Hepatocyte (in vitro differentiated cells): ENCODE data around the gene COL4A2. TPM values are rescaled to one million over a fixed set of nuclear protein-coding genes. Genes with fewer than 3 reads are reported as not detected.
"Not testable (repeated sequence)": the region's sequence is repeated elsewhere in the genome, so short reads cannot be mapped to it uniquely, and the experiment has no call there.

ENCODE experiments used
- DNase-seq: peaks from one replicate; pipeline ENCODE4 v3.0.0-alpha.2; 2016; ENCODE audit warnings: low spot score
- H2AFZ ChIP-seq: fragments of 200-600 bp; sonication (generic); 2 replicates; pipeline ENCODE4 v1.6.0; 2016; ENCODE audit warnings: antibody characterized with exemption, mild to moderate bottlenecking
- H3K27ac ChIP-seq: fragments of 200-600 bp; sonication (generic); 2 replicates; pipeline ENCODE4 v1.5.1; 2016; ENCODE audit warnings: mild to moderate bottlenecking
- H3K27me3 ChIP-seq: fragments of 200-600 bp; sonication (generic); 2 replicates; pipeline ENCODE4 v1.6.1; 2016
- H3K36me3 ChIP-seq: fragments of 200-600 bp; sonication (generic); replicated peaks from 2 replicates; pipeline ENCODE4 v1.5.1; 2016; ENCODE audit warnings: low read depth; ENCODE audit not compliant: insufficient read depth
- H3K4me1 ChIP-seq: fragments of 200-600 bp; sonication (generic); 2 replicates; pipeline ENCODE4 v1.5.1; 2016; ENCODE audit warnings: mild to moderate bottlenecking, moderate library complexity; ENCODE audit not compliant: insufficient read depth
- H3K4me2 ChIP-seq: fragments of 200-600 bp; sonication (generic); 2 replicates; pipeline ENCODE4 v1.6.0; 2016
- H3K4me3 ChIP-seq: fragments of 200-600 bp; sonication (generic); 2 replicates; pipeline ENCODE4 v1.5.1; 2016; ENCODE audit warnings: mild to moderate bottlenecking
- H3K79me2 ChIP-seq: fragments of 200-600 bp; sonication (generic); 2 replicates; pipeline ENCODE4 v1.6.0; 2017; ENCODE audit warnings: mild to moderate bottlenecking
- H3K9me2 ChIP-seq: fragments of 200-600 bp; sonication (generic); replicated peaks from 2 replicates; pipeline ENCODE4 v1.6.0; 2017; ENCODE audit warnings: mild to moderate bottlenecking; ENCODE audit not compliant: insufficient read depth
- H3K9me3 ChIP-seq: fragments of 200-600 bp; sonication (generic); 2 replicates; pipeline ENCODE4 v1.5.1; 2016; ENCODE audit warnings: low read depth, mild to moderate bottlenecking
- H4K20me1 ChIP-seq: fragments of 200-600 bp; sonication (generic); 2 replicates; pipeline ENCODE4 v1.6.0; 2016; ENCODE audit warnings: mild to moderate bottlenecking; ENCODE audit not compliant: insufficient read depth, poor library complexity, severe bottlenecking
- EZH2 ChIP-seq: fragments of 200-600 bp; sonication (generic); IDR thresholded peaks from 2 replicates; pipeline ENCODE4 v1.6.1; 2016; ENCODE audit warnings: antibody characterized with exemption, mild to moderate bottlenecking, borderline replicate concordance
- EZH2phosphoT487 ChIP-seq: fragments of 200-600 bp; sonication (generic); IDR thresholded peaks from one replicate; pipeline ENCODE4 v1.6.1; 2018; ENCODE audit warnings: antibody characterized with exemption, mild to moderate bottlenecking, low read depth, moderate library complexity; ENCODE audit not compliant: unreplicated experiment, severe bottlenecking
- WGBS: methylation state at CpG from one replicate; pipeline ENCODE4 v1.1.6; 2016; ENCODE audit warnings: low lambda C conversion rate; ENCODE audit errors: missing lambda C conversion rate; 5-methylcytosine and 5-hydroxymethylcytosine counted together
- polyA plus RNA-seq: library from polyadenylated mRNA; unstranded; fragments of >200 nt; fragmentation: Nextera tagmentation; extraction: Ambion mirVana; gene quantifications from 2 replicates; pipeline ENCODE4 v1.2.1, GENCODE V29; 2016
- total RNA-seq: library from RNA; depleted of rRNA; stranded (reverse); fragments of >200 nt; gene quantifications from 2 replicates; pipeline ENCODE4 v1.2.3, GENCODE V29; 2014
- TF ChIP-seq, protein P1 (sequence below): fragments of 200-600 bp; sonication (generic); IDR thresholded peaks from 2 replicates; pipeline ENCODE4 v1.5.1; 2016; ENCODE audit warnings: antibody characterized with exemption, mild to moderate bottlenecking; ENCODE audit not compliant: poor library complexity

Gene COL4A2
- total and polyA plus RNA-seq, 2 experiments from 2014 or later: 171 to 221 TPM

DNA sequence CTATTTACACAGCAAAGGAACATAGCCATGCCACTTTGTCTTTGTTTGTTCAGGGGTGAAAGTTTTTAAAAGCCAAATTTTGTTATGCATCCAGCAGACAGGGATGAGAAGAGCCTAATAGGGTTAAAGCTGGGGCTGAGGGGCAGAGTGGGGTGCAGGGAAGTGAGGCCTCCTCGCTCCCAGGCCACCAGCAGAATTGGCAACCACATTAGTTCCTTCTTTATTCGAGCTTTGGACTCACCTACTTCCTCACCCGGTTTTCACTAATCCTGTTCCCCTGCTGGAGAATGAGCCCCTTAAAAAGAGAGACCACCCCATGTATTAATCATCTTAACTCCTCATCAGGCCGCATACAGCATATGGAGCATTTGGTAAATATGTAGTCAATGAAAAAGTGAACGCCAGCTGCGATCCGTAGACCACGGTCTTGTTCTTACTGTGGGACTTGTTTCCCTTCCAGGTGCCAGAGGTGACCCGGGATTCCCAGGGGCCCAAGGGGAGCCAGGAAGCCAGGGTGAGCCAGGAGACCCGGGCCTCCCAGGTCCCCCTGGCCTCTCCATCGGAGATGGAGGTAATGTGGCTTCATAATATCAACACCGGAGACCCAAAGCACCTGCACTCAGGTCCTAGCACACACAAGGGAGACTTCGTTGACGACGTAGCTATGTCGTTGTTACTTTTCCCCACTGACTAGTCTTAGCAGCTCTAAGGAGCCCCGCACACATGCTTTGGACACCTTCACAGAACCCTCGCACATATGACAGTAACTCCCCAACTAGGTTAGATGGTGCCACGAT lies 142.3 kb downstream of the COL4A2 start:
- no peaks in the 10 kb centered on the region for H3K9me3 ChIP-seq
- no peaks in the 10 kb centered on the region for H3K9me2 ChIP-seq
- TF ChIP-seq EZH2: no peak
- TF ChIP-seq, protein P1, sequence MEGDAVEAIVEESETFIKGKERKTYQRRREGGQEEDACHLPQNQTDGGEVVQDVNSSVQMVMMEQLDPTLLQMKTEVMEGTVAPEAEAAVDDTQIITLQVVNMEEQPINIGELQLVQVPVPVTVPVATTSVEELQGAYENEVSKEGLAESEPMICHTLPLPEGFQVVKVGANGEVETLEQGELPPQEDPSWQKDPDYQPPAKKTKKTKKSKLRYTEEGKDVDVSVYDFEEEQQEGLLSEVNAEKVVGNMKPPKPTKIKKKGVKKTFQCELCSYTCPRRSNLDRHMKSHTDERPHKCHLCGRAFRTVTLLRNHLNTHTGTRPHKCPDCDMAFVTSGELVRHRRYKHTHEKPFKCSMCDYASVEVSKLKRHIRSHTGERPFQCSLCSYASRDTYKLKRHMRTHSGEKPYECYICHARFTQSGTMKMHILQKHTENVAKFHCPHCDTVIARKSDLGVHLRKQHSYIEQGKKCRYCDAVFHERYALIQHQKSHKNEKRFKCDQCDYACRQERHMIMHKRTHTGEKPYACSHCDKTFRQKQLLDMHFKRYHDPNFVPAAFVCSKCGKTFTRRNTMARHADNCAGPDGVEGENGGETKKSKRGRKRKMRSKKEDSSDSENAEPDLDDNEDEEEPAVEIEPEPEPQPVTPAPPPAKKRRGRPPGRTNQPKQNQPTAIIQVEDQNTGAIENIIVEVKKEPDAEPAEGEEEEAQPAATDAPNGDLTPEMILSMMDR: no peak
- no peak for TF ChIP-seq EZH2phosphoT487
- H3K79me2 ChIP-seq: no peaks in the 10 kb centered on the region
- H3K27me3 ChIP-seq: no peaks in the 10 kb centered on the region
- no peak overlapping the region for H3K4me2 ChIP-seq
- no peak overlapping the region for H3K4me3 ChIP-seq
- 98% methylated on average over 19 of the region's 19 CpGs for WGBS
- H4K20me1 ChIP-seq: no peaks in the 10 kb centered on the region
- no peak overlapping the region for H2AFZ ChIP-seq
- no peaks in the 10 kb centered on the region for H3K36me3 ChIP-seq
- no peak for DNase-seq
- H3K27ac ChIP-seq: no peak overlapping the region
- H3K4me1 ChIP-seq: peaks cover 7% of the 10 kb centered on the region

DNA sequence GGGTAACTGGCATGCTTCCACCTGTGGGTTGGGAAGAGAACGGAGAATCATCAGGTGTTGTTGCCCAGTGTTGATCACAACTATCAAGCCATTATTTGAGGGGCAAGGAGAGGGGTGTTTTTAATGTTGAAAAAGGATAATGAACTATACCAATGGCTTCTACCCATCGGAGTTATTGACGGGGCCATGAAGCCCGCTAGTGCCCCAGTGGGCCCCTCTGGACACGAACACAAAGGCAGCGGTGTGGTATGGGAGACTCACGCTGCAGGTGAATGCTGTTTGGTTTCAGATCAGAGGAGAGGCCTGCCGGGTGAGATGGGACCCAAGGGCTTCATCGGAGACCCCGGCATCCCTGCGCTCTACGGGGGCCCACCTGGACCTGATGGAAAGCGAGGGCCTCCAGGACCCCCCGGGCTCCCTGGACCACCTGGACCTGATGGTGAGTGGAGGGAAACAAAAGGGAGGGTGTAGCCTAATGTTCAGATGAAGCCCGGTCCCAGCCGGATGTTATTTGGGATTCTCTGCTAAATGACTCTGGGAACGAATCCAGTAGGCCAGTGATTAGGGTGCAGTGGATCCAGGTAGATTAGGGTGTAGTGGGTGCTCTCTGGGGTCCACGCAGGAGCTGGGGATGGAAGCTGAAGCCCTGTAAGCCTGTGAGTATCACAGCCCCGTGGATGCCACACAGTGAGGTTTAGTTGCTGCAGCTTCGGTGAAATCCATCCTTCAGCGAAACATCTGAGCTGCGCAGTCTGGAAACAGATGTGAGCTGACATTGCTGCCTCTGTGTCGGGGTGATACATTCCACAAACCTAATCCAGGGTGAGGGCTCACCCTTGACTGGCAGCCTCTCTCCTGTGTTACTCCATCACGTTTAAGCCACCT lies 143.2 kb downstream of the COL4A2 start:
- DNase-seq: no peak
- Histone ChIP-seq H3K27ac (no peak overlapping the region), H3K36me3 (no peaks in the 10 kb centered on the region), H3K79me2 (no peaks in the 10 kb centered on the region), H4K20me1 (no peaks in the 10 kb centered on the region), H2AFZ (no peak overlapping the region), H3K9me2 (no peaks in the 10 kb centered on the region), H3K4me2 (no peak overlapping the region), H3K27me3 (no peaks in the 10 kb centered on the region), H3K4me1 (peaks cover 7% of the 10 kb centered on the region), H3K4me3 (no peak overlapping the region), H3K9me3 (no peaks in the 10 kb centered on the region)
- 97% methylated on average over 24 of the region's 24 CpGs for WGBS
- TF ChIP-seq, protein P1: no peak
- no peak for TF ChIP-seq EZH2
- TF ChIP-seq EZH2phosphoT487: no peak

DNA sequence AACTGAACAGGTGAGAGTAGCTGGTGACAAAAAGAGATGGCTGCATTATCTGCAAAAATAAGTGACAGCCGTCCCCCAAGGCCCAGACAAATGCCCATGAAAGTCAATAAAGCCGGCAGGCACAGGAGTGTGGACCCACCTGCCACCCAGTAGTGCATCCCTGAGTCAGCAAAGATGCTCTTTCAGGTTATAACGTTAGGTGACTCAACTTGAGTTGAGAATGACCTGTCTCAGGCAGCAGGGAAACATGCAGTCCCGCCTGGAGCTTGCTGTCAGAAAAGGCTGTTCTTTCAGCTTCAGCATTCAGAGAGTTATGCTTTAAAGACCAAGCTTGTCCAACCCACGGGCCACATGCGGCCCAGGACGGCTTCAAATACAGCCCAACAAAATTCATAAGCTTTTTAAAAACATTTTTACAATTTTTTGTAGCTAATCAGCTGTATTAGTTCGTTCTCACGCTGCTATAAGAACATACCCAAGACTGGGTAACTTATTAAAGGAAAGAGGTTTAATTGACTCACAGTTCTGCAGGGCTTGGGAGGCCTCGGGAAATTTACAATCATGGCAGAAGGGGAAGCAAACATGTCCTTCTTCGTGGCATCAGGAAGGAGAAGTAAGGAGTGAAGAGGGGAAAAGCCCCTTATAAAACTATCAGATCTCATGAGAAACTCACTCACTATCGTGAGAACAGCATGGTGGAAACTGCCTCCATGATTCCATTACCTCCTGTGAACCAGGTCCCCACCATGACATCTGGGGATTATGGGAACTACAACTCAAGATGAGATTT lies 144.1 kb downstream of the COL4A2 start:
- Histone ChIP-seq H3K27me3 (no peaks in the 10 kb centered on the region), H3K4me3 (no peak overlapping the region), H3K4me2 (no peak overlapping the region), H3K4me1 (peaks cover 9% of the 10 kb centered on the region), H3K9me3 (no peaks in the 10 kb centered on the region), H3K27ac (no peak overlapping the region), H3K36me3 (no peaks in the 10 kb centered on the region), H4K20me1 (no peaks in the 10 kb centered on the region), H2AFZ (no peak overlapping the region), H3K79me2 (no peaks in the 10 kb centered on the region), H3K9me2 (no peaks in the 10 kb centered on the region)
- WGBS: 93% methylated on average over 12 of the region's 12 CpGs
- DNase-seq: no peak
- TF ChIP-seq EZH2 (no peak), EZH2phosphoT487 (no peak)
- TF ChIP-seq, protein P1: no peak

DNA sequence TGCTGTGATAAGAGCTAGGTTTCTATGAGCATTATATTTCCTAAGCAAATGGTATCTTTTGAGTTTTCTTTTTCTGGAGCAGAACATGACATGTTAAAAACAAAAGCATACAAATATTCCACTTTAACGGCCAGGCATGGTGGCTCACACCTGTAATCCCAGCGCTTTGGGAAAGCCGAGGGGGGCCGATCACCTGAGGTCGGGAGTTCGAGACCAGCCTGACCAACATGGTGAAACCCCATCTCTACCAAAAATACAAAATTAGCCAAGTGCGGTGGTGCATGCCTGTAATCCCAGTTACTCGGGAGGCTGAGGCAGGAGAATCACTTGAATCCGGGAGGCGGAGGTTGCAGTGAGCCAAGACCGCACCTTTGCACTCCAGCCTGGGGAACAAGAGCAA lies 146.0 kb downstream of the COL4A2 start:
- not testable (repeated sequence) for H3K36me3 ChIP-seq, H3K27ac ChIP-seq, H3K27me3 ChIP-seq, H4K20me1 ChIP-seq, H3K4me1 ChIP-seq, H3K79me2 ChIP-seq, H2AFZ ChIP-seq, H3K9me3 ChIP-seq, H3K4me2 ChIP-seq, DNase-seq, H3K4me3 ChIP-seq, H3K9me2 ChIP-seq
- 89% methylated on average over 11 of the region's 11 CpGs for WGBS
